HepG2 (cell line): ENCODE data around the gene ZNF284. TPM values are rescaled to one million over a fixed set of nuclear protein-coding genes. Genes with fewer than 3 reads are reported as not detected.

Experiments used
- AGO1 ChIP-seq: fragments of 200-400 bp; formaldehyde crosslinking; IDR thresholded peaks from 2 replicates; pipeline ENCODE4 v1.6.1; 2017; ENCODE audit warnings: mild to moderate bottlenecking, low read depth, low read length, moderate library complexity; ENCODE audit not compliant: poor library complexity, severe bottlenecking
- AGO2 ChIP-seq: fragments of 200-400 bp; formaldehyde crosslinking; optimal IDR thresholded peaks from 2 replicates; pipeline ENCODE3; 2017; ENCODE audit warnings: mild to moderate bottlenecking, low read depth, low read length, moderate library complexity
- CEBPG ChIP-seq: IDR thresholded peaks from 2 replicates; pipeline ENCODE4 v1.6.1; 2016
- HOXD1 ChIP-seq: sonication (generic); formaldehyde crosslinking; IDR thresholded peaks from 2 replicates; pipeline ENCODE4 v1.5.0; 2020; ENCODE audit warnings: missing genetic modification reagents
- JARID2 ChIP-seq: sonication (generic); formaldehyde crosslinking; IDR thresholded peaks from 2 replicates; pipeline ENCODE4 v1.8.1; 2023; ENCODE audit warnings: missing genetic modification reagents, inconsistent platforms; ENCODE audit not compliant: insufficient replicate concordance
- JUN ChIP-seq: sonication (generic); formaldehyde crosslinking; IDR thresholded peaks from 2 replicates; pipeline ENCODE4 v1.4.0; 2020; ENCODE audit warnings: mild to moderate bottlenecking, missing genetic modification reagents
- PAWR ChIP-seq: sonication (generic); formaldehyde crosslinking; IDR thresholded peaks from 2 replicates; pipeline ENCODE4 v1.4.0; 2020; ENCODE audit warnings: missing genetic modification reagents, mild to moderate bottlenecking, borderline replicate concordance
- RBM22 ChIP-seq: fragments of 200-400 bp; formaldehyde crosslinking; optimal IDR thresholded peaks from 2 replicates; pipeline ENCODE3; 2017; ENCODE audit warnings: mild to moderate bottlenecking, low read length, moderate library complexity
- THYN1 ChIP-seq: sonication (generic); formaldehyde crosslinking; IDR thresholded peaks from 2 replicates; pipeline ENCODE4 v1.8.1; 2023; ENCODE audit warnings: low read depth, mild to moderate bottlenecking, moderate library complexity, missing genetic modification reagents, borderline replicate concordance
- ZNF34 ChIP-seq: sonication (generic); formaldehyde crosslinking; IDR thresholded peaks from 2 replicates; pipeline ENCODE4 v1.4.0; 2020; ENCODE audit warnings: mild to moderate bottlenecking, missing genetic modification reagents, borderline replicate concordance
- ZNF343 ChIP-seq: sonication (generic); formaldehyde crosslinking; IDR thresholded peaks from 2 replicates; pipeline ENCODE4 v1.4.0; 2020; ENCODE audit warnings: mild to moderate bottlenecking, missing genetic modification reagents
- ZNF841 ChIP-seq: sonication (generic); formaldehyde crosslinking; IDR thresholded peaks from 2 replicates; pipeline ENCODE4 v1.8.1; 2023; ENCODE audit warnings: missing genetic modification reagents, borderline replicate concordance
- polyA plus RNA-seq, 8 experiments: library from polyadenylated mRNA; depleted of rRNA in 3 of 8; stranded (reverse) in 7 of 8; unstranded in 1 of 8; fragments of >200 nt; fragmentation: Illumina TruSeq in 4 of 8; extraction: Trizol in 4 of 8; gene quantifications; 2 replicates each; pipeline versions ENCODE4 v1.2.1 to v1.2.3, GENCODE V29; 2011 to 2016; ENCODE audit warnings: low read depth in 4 of 8, missing spikeins in 1 of 8, mixed read lengths in 1 of 8; ENCODE audit not compliant: insufficient read depth in 1 of 8
- total RNA-seq, 5 experiments: library from RNA; depleted of rRNA; stranded (reverse); fragments of >200 nt; fragmentation: Illumina TruSeq; extraction: Trizol; gene quantifications; 2 replicates each; pipeline ENCODE4 v1.2.3, GENCODE V29; 2016; ENCODE audit warnings: low read depth in 1 of 5
- TF ChIP-seq, protein P1 (sequence below): sonication (generic); formaldehyde crosslinking; IDR thresholded peaks from 2 replicates; pipeline ENCODE4 v1.5.0; 2020; ENCODE audit warnings: missing genetic modification reagents
- TF ChIP-seq, protein P2 (sequence below): sonication (generic); formaldehyde crosslinking; IDR thresholded peaks from 2 replicates; pipeline ENCODE4 v1.5.1; 2020; ENCODE audit warnings: mild to moderate bottlenecking, missing genetic modification reagents
- TF ChIP-seq, protein P3 (sequence below): sonication (generic); formaldehyde crosslinking; IDR thresholded peaks from 2 replicates; pipeline ENCODE4 v1.5.0; 2020; ENCODE audit warnings: mild to moderate bottlenecking, missing genetic modification reagents, borderline replicate concordance
- TF ChIP-seq, protein P4 (sequence below): sonication (generic); formaldehyde crosslinking; IDR thresholded peaks from 2 replicates; pipeline ENCODE4 v1.4.0; 2020; ENCODE audit warnings: missing genetic modification reagents

Gene ZNF284
- total and polyA plus RNA-seq, 2 of the 13 experiments (the other 11 are each of a cell fraction or from before 2014, with no cell fraction given): 1.2 to 2.3 TPM

DNA sequence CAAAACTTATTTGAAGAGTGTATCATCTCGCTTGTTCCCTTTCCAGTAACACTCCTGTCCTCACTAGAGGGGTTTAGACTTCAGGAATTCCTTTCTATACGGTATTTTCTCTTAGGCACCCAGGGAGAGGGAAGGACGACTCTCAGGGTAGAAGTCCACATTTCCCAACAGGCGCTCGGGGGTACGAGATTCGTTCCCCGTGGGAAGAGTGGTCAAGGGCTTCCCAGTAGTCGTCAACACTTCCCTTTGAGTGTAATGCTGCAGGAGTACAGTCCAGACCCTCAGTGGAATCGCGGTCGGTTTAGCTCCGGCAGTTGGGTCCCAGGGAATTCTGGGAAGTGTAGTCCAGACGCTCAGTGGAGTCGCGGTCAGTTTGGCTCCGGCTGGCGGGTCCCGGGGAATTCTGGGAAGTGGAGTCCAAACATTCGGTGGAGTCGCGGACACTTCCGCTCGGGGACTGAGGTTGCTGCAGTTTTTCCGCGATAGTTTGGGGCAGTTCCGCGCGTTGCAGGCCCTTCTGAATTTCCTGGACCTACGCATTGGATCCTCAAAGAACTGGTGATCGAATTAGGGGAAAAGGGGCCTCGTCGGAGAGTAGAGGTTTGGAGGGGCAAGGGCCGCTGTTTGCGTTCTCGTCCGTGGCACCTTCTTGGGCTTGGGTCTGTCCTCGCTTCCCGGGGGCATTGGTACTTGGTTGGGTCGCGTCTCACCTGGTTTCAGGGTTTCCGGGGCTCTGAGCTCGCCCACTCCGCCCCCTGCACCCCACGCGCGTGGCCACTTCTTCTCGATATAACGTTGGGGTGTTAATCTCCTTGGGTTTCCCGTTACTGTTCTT, 22.2 kb downstream of the ZNF284 start, which contains the start of gene ZNF224 (continued):
- TF ChIP-seq, protein P1, sequence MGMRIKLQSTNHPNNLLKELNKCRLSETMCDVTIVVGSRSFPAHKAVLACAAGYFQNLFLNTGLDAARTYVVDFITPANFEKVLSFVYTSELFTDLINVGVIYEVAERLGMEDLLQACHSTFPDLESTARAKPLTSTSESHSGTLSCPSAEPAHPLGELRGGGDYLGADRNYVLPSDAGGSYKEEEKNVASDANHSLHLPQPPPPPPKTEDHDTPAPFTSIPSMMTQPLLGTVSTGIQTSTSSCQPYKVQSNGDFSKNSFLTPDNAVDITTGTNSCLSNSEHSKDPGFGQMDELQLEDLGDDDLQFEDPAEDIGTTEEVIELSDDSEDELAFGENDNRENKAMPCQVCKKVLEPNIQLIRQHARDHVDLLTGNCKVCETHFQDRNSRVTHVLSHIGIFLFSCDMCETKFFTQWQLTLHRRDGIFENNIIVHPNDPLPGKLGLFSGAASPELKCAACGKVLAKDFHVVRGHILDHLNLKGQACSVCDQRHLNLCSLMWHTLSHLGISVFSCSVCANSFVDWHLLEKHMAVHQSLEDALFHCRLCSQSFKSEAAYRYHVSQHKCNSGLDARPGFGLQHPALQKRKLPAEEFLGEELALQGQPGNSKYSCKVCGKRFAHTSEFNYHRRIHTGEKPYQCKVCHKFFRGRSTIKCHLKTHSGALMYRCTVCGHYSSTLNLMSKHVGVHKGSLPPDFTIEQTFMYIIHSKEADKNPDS (CRISPR knock-in tag): no peak
- TF ChIP-seq AGO2 (no peak), THYN1 (CRISPR knock-in tag) (no peak), AGO1 (no peak), ZNF841 (no peak), ZNF34 (CRISPR knock-in tag) (no peak), JARID2 (CRISPR knock-in tag) (no peak), ZNF343 (CRISPR knock-in tag) (no peak), HOXD1 (CRISPR knock-in tag) (peak; percentile 61; the same call in 1 of the 2 replicates), CEBPG (CRISPR knock-in tag) (no peak), RBM22 (no peak), PAWR (CRISPR knock-in tag) (no peak), JUN (no peak)
- TF ChIP-seq, protein P2, sequence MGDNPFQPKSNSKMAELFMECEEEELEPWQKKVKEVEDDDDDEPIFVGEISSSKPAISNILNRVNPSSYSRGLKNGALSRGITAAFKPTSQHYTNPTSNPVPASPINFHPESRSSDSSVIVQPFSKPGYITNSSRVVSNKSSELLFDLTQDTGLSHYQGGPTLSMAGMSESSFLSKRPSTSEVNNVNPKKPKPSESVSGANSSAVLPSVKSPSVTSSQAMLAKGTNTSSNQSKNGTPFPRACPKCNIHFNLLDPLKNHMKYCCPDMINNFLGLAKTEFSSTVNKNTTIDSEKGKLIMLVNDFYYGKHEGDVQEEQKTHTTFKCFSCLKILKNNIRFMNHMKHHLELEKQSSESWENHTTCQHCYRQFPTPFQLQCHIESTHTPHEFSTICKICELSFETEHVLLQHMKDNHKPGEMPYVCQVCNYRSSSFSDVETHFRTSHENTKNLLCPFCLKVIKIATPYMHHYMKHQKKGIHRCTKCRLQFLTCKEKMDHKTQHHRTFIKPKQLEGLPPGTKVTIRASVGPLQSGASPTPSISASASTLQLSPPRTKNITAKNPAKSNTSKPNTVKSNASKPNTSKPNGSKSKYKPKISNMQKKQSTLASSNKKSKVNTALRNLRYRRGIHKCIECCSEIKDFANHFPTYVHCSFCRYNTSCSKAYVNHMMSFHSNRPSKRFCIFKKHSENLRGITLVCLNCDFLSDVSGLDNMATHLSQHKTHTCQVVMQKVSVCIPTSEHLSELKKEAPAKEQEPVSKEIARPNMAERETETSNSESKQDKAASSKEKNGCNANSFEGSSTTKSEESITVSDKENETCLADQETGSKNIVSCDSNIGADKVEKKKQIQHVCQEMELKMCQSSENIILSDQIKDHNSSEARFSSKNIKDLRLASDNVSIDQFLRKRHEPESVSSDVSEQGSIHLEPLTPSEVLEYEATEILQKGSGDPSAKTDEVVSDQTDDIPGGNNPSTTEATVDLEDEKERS (CRISPR knock-in tag): no peak
- TF ChIP-seq, protein P3, sequence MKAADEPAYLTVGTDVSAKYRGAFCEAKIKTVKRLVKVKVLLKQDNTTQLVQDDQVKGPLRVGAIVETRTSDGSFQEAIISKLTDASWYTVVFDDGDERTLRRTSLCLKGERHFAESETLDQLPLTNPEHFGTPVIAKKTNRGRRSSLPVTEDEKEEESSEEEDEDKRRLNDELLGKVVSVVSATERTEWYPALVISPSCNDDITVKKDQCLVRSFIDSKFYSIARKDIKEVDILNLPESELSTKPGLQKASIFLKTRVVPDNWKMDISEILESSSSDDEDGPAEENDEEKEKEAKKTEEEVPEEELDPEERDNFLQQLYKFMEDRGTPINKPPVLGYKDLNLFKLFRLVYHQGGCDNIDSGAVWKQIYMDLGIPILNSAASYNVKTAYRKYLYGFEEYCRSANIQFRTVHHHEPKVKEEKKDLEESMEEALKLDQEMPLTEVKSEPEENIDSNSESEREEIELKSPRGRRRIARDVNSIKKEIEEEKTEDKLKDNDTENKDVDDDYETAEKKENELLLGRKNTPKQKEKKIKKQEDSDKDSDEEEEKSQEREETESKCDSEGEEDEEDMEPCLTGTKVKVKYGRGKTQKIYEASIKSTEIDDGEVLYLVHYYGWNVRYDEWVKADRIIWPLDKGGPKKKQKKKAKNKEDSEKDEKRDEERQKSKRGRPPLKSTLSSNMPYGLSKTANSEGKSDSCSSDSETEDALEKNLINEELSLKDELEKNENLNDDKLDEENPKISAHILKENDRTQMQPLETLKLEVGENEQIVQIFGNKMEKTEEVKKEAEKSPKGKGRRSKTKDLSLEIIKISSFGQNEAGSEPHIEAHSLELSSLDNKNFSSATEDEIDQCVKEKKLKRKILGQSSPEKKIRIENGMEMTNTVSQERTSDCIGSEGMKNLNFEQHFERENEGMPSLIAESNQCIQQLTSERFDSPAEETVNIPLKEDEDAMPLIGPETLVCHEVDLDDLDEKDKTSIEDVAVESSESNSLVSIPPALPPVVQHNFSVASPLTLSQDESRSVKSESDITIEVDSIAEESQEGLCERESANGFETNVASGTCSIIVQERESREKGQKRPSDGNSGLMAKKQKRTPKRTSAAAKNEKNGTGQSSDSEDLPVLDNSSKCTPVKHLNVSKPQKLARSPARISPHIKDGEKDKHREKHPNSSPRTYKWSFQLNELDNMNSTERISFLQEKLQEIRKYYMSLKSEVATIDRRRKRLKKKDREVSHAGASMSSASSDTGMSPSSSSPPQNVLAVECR (CRISPR knock-in tag): peak; percentile 91
- TF ChIP-seq, protein P4, sequence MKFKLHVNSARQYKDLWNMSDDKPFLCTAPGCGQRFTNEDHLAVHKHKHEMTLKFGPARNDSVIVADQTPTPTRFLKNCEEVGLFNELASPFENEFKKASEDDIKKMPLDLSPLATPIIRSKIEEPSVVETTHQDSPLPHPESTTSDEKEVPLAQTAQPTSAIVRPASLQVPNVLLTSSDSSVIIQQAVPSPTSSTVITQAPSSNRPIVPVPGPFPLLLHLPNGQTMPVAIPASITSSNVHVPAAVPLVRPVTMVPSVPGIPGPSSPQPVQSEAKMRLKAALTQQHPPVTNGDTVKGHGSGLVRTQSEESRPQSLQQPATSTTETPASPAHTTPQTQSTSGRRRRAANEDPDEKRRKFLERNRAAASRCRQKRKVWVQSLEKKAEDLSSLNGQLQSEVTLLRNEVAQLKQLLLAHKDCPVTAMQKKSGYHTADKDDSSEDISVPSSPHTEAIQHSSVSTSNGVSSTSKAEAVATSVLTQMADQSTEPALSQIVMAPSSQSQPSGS (CRISPR knock-in tag): no peak; the same call in 1 of the 2 replicates
